GM12891 (cell line): ENCODE results near the gene PIK3R1.
"Not testable (repeated sequence)": the region's sequence is repeated elsewhere in the genome, so short reads cannot be mapped to it uniquely, and the experiment has no call there.

Experiments
- DNase-seq: peaks from one replicate; pipeline ENCODE4 v3.0.0; 2011; ENCODE audit warnings: low spot score; ENCODE audit not compliant: insufficient read length
- FAIRE-seq: peaks from 2 replicates; lab custom pipeline; 2011; peaks lifted over from hg19 to GRCh38; lab: Jason Lieb, UNC
- PAX5 ChIP-seq: IDR thresholded peaks from 2 replicates; pipeline ENCODE4 v1.6.1; 2011; ENCODE audit warnings: low read length, moderate library complexity, mild to moderate bottlenecking; ENCODE audit not compliant: insufficient read depth, severe bottlenecking
- POLR2A ChIP-seq: IDR thresholded peaks from 2 replicates; pipeline ENCODE4 v1.6.1; 2011; ENCODE audit warnings: low read depth, low read length, control low read depth
- POLR2AphosphoS5 ChIP-seq: IDR thresholded peaks from 2 replicates; pipeline ENCODE4 v1.6.1; 2011; ENCODE audit warnings: low read depth, low read length, control low read depth
- POU2F2 ChIP-seq: IDR thresholded peaks from 2 replicates; pipeline ENCODE4 v1.6.1; 2011; ENCODE audit warnings: low read depth, mild to moderate bottlenecking, control low read depth, low read length, moderate library complexity
- SPI1 ChIP-seq: IDR thresholded peaks from 2 replicates; pipeline ENCODE4 v1.6.1; 2011; ENCODE audit warnings: low read depth, low read length, control low read depth
- TAF1 ChIP-seq: IDR thresholded peaks from 2 replicates; pipeline ENCODE4 v1.6.1; 2011; ENCODE audit warnings: low read depth, low read length, control low read depth

The PIK3R1 gene

DNA sequence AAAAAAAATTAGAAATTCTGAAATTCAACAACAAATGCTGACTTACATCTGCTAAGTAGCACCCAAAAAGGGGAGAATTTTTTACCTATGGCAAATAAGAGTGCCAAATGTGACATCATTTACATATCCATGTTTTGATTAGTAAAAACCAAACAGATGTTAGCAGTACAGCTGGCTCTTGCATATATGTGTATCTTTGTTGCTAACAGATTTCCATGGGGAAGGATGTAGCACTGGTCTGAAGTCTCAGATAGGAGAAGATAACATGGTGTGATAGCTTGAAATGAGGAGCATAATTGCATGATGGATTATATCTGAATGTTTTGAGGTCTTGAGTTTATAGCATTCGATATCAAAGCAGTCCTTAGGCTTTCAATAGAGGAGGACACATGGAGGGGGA lies 17.5 kb downstream of the PIK3R1 start:
- TF ChIP-seq PAX5 (no peak), TAF1 (no peak), POLR2AphosphoS5 (no peak), POU2F2 (no peak), SPI1 (no peak), POLR2A (no peak)
- DNase-seq (no peak), FAIRE-seq (no peak)

GRCh38 chr5:68235229-68235628 lies 19.7 kb downstream of the PIK3R1 start:
- FAIRE-seq, DNase-seq: not testable (repeated sequence)

GRCh38 chr5:68237715-68238114 lies 22.2 kb downstream of the PIK3R1 start:
- TF ChIP-seq POLR2A, result no peak
- TF ChIP-seq SPI1, result no peak
- no peak for TF ChIP-seq TAF1
- TF ChIP-seq POU2F2, result no peak
- no peak for TF ChIP-seq PAX5
- DNase-seq (no peak), FAIRE-seq (no peak)

DNA sequence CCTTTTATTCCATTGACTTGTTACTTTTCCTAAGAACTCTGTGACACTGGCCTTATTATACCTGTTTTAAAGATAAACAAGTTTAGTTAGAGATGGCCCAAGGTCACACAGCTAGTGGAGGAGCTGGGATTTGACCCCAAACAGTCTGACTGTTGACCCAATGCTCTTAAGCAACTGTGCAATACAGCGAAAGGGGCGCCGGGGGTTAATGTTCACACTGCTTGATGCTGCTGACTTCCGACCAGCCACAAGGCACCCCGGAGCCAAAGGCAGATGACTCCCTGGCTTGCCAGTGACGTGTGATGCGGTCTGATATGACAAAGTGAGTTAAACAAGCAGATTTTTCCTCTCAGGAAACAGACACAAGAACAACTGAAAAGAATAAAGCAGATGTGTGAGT lies 23.9 kb downstream of the PIK3R1 start:
- no peak for TF ChIP-seq TAF1
- TF ChIP-seq POLR2A, result no peak
- no peak for TF ChIP-seq SPI1
- no peak for TF ChIP-seq PAX5
- no peak for TF ChIP-seq POLR2AphosphoS5
- TF ChIP-seq POU2F2, result no peak
- FAIRE-seq, result peak; percentile 97
- DNase-seq, result peak; percentile 22

GRCh38 chr5:68240202-68240601 lies 24.6 kb downstream of the PIK3R1 start:
- FAIRE-seq (peak; percentile 74), DNase-seq (no peak)
- no peak for TF ChIP-seq PAX5
- TF ChIP-seq POLR2AphosphoS5, result no peak
- TF ChIP-seq SPI1, result no peak
- no peak for TF ChIP-seq POLR2A
- TF ChIP-seq TAF1, result no peak
- no peak for TF ChIP-seq POU2F2

- no peak for FAIRE-seq
- TF ChIP-seq POLR2AphosphoS5, result no peak
- TF ChIP-seq TAF1, result no peak
- no peak for TF ChIP-seq SPI1
- no peak for DNase-seq
Measured at GRCh38 chr5:68240771-68241170, 25.2 kb downstream of the PIK3R1 start.

DNA sequence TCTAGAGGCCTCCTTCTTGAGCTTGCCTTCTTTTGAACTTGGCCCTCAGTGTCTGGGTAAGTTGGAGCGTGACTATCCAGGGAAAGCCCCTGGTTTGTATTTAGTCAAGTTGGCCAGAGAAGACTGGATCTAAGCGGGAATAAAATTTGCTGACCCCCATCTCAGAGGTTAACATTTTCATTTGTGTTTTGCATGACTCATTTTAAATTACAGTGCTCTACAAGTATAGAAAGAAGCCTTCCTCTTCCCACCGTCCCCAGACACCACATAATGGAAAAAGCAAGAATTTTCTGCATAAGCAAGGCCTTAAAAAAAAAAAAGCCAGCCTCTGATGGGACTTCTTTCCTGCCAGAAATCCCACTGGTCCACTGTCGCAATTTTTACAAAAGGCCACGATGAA lies 27.2 kb downstream of the PIK3R1 start:
- FAIRE-seq, result no peak
- DNase-seq, result no peak
- TF ChIP-seq POU2F2, result no peak
- TF ChIP-seq POLR2A, result no peak
- no peak for TF ChIP-seq PAX5
- TF ChIP-seq POLR2AphosphoS5, result no peak
- TF ChIP-seq TAF1, result no peak
- no peak for TF ChIP-seq SPI1

DNA sequence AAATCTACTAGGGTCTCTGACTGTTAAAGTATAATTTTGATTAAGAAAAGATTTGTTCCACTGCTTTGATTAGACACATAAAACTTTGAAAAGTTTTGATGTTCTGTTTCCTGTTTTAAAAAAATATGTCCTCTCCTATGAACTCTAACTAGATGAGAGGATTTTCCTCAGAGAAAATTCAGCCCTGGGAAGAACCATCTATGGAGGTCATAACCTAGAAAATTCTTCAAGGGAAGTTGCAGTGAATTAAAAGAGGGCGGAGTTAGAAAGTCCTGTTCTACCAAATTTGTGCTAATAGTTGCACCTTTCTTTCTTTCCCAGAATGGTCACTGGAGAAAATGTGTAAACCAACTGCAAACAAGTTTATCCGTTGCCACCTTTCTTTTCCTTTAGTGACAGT lies 27.7 kb downstream of the PIK3R1 start:
- no peak for TF ChIP-seq SPI1
- no peak for TF ChIP-seq POLR2AphosphoS5
- no peak for TF ChIP-seq PAX5
- TF ChIP-seq TAF1, result no peak
- TF ChIP-seq POLR2A, result no peak
- TF ChIP-seq POU2F2, result no peak
- no peak for FAIRE-seq
- no peak for DNase-seq

DNA sequence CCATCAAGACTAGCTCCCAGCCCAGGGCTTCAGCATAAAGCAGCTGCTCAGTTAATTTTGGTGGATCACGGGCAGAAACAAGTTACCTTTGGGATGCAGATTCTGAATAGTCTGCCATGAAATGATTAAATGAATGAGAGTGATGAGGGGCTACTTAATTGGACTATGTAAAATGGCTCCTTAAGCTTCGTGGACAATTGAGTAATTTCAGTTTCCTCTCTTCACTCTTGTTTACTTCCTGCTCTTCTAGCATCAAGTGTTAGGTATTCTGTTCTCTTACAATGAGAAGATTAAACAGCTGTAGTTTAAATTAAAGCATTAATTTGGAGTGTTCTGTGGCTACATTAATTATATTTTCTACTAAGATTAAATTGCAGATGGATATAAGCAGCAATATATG lies 28.1 kb downstream of the PIK3R1 start:
- TF ChIP-seq POLR2A (no peak), POU2F2 (no peak), SPI1 (no peak), PAX5 (no peak), TAF1 (no peak), POLR2AphosphoS5 (no peak)
- no peak for DNase-seq
- FAIRE-seq, result peak; percentile 50

- TF ChIP-seq POU2F2, result no peak
- no peak for TF ChIP-seq TAF1
- no peak for TF ChIP-seq SPI1
- TF ChIP-seq PAX5, result no peak
- no peak for TF ChIP-seq POLR2A
- TF ChIP-seq POLR2AphosphoS5, result no peak
- no peak for FAIRE-seq
- no peak for DNase-seq
Measured at GRCh38 chr5:68245319-68245718, 29.8 kb downstream of the PIK3R1 start.

DNA sequence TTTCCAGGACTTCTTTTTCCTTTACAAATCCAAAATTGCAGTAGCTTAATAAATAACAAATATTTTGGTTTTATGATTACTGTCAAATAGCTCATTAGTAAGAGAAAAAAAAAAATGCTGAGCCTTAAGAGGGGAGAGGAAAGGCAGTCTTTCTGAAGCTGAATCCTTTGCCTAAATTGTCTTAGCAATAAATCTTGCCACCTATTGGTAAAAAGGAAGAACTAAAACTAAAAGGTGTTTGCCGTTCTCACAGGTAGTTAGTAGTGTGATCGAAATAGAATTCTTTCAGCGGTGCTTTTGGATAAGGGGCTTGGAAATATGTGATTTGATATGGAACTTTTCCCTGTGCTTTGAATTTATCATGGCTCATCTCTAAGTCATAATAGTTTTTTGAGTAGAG lies 31.2 kb downstream of the PIK3R1 start:
- DNase-seq (no peak), FAIRE-seq (no peak)
- TF ChIP-seq SPI1, result no peak
- TF ChIP-seq TAF1, result no peak
- TF ChIP-seq POLR2AphosphoS5, result no peak
